Measurements from ENCODE around the gene SCAF8. TPM values are rescaled to one million over a fixed set of nuclear protein-coding genes. Genes with fewer than 3 reads are reported as not detected.
A peak's percentile ranks its signal among the peaks of the same experiment; 100 is the strongest.
"Not testable (repeated sequence)": the region's sequence is repeated elsewhere in the genome, so short reads cannot be mapped to it uniquely, and the experiment has no call there.

SCAF8 gene
- total RNA-seq, 1 experiment from 2014 or later: 49.5 TPM

- H3K4me3 ChIP-seq (ENCODE audit: low read depth, low read length, poor library complexity, severe bottlenecking): no peak overlapping the region
- CTCF ChIA-PET: no interaction called here
Measured at GRCh38 chr6:154767003-154767723, 33.9 kb downstream of the SCAF8 start.

GRCh38 chr6:154768280-154768679 is 35.1 kb downstream of the SCAF8 start:
- CTCF ChIA-PET: no interaction called here
- Histone ChIP-seq H3K36me3 (ENCODE audit: insufficient read depth, low read length, poor library complexity, severe bottlenecking) (no peaks in the 10 kb centered on the region), H3K4me1 (ENCODE audit: insufficient read depth, low read length, poor library complexity, severe bottlenecking) (peaks cover 24% of the 10 kb centered on the region), H3K27me3 (replicated peaks; ENCODE audit: insufficient read depth, low read depth, low read length, poor library complexity) (no peaks in the 10 kb centered on the region), H3K9me3 (ENCODE audit: low read depth, low read length, poor library complexity, severe bottlenecking) (no peaks in the 10 kb centered on the region), H3K27ac (ENCODE audit: low read depth, low read length, poor library complexity, severe bottlenecking) (no peak overlapping the region), H3K4me3 (ENCODE audit: low read depth, low read length, poor library complexity, severe bottlenecking) (no peak overlapping the region)
- BruUV-seq (replicated peaks): no TSS peak
- intact Hi-C loops (cut with micrococcal nuclease; ENCODE audit: unreplicated experiment): no loop called here
- TF ChIP-seq CTCF (conservative IDR thresholded peaks at IDR 0.05; ENCODE audit: low read depth, low read length) (no peak), EZH2 (IDR thresholded peaks at IDR 0.05; ENCODE audit: borderline replicate concordance, low read depth, low read length, poor library complexity, severe bottlenecking) (no peak)
- POLR2A ChIA-PET (ENCODE audit: low non-redundant PET): no interaction called here
- no peak for DNase-seq (ENCODE audit: low spot score)

More at GRCh38 chr6:154767003-154767723, 33.9 kb downstream of the SCAF8 start:
- no TSS peak for BruUV-seq (replicated peaks)
- Histone ChIP-seq H3K36me3 (ENCODE audit: insufficient read depth, low read length, poor library complexity, severe bottlenecking) (no peaks in the 10 kb centered on the region), H3K27ac (ENCODE audit: low read depth, low read length, poor library complexity, severe bottlenecking) (no peak overlapping the region), H3K27me3 (replicated peaks; ENCODE audit: insufficient read depth, low read depth, low read length, poor library complexity) (no peaks in the 10 kb centered on the region), H3K4me1 (ENCODE audit: insufficient read depth, low read length, poor library complexity, severe bottlenecking) (peaks cover 24% of the 10 kb centered on the region), H3K9me3 (ENCODE audit: low read depth, low read length, poor library complexity, severe bottlenecking) (no peaks in the 10 kb centered on the region)
- intact Hi-C loops (cut with micrococcal nuclease; ENCODE audit: unreplicated experiment): no loop called here
- peak; percentile 22 for DNase-seq (ENCODE audit: low spot score)
- TF ChIP-seq EZH2 (IDR thresholded peaks at IDR 0.05; ENCODE audit: borderline replicate concordance, low read depth, low read length, poor library complexity, severe bottlenecking) (no peak), CTCF (conservative IDR thresholded peaks at IDR 0.05; ENCODE audit: low read depth, low read length) (no peak)
- POLR2A ChIA-PET (ENCODE audit: low non-redundant PET): no interaction called here

GRCh38 chr6:154773610-154774089 is 40.4 kb downstream of the SCAF8 start:
- Histone ChIP-seq H3K4me3 (ENCODE audit: low read depth, low read length, poor library complexity, severe bottlenecking) (no peak overlapping the region), H3K27me3 (replicated peaks; ENCODE audit: insufficient read depth, low read depth, low read length, poor library complexity) (no peaks in the 10 kb centered on the region), H3K27ac (ENCODE audit: low read depth, low read length, poor library complexity, severe bottlenecking) (no peak overlapping the region), H3K4me1 (ENCODE audit: insufficient read depth, low read length, poor library complexity, severe bottlenecking) (no peaks in the 10 kb centered on the region), H3K9me3 (ENCODE audit: low read depth, low read length, poor library complexity, severe bottlenecking) (no peaks in the 10 kb centered on the region), H3K36me3 (ENCODE audit: insufficient read depth, low read length, poor library complexity, severe bottlenecking) (peaks cover under 1% of the 10 kb centered on the region)
- CTCF ChIA-PET: no interaction called here
- BruUV-seq (replicated peaks): no TSS peak
- POLR2A ChIA-PET (ENCODE audit: low non-redundant PET): interaction anchor here (0.6 kb wide), 1 partner anchor 18 kb away, joined by 4 read pairs; no protein-coding TSS in a partner anchor
- intact Hi-C loops (cut with micrococcal nuclease; ENCODE audit: unreplicated experiment): no loop called here
- TF ChIP-seq EZH2 (IDR thresholded peaks at IDR 0.05; ENCODE audit: borderline replicate concordance, low read depth, low read length, poor library complexity, severe bottlenecking) (no peak), CTCF (conservative IDR thresholded peaks at IDR 0.05; ENCODE audit: low read depth, low read length) (no peak)
- no peak for DNase-seq (ENCODE audit: low spot score)

- intact Hi-C loops (cut with micrococcal nuclease; ENCODE audit: unreplicated experiment); H3K27ac ChIP-seq (ENCODE audit: low read depth, low read length, poor library complexity, severe bottlenecking); CTCF ChIA-PET; BruUV-seq (replicated peaks); H3K4me3 ChIP-seq (ENCODE audit: low read depth, low read length, poor library complexity, severe bottlenecking); H3K9me3 ChIP-seq (ENCODE audit: low read depth, low read length, poor library complexity, severe bottlenecking); POLR2A ChIA-PET (ENCODE audit: low non-redundant PET); DNase-seq (ENCODE audit: low spot score); H3K27me3 ChIP-seq (replicated peaks; ENCODE audit: insufficient read depth, low read depth, low read length, poor library complexity); H3K4me1 ChIP-seq (ENCODE audit: insufficient read depth, low read length, poor library complexity, severe bottlenecking): not testable (repeated sequence)
- H3K36me3 ChIP-seq (ENCODE audit: insufficient read depth, low read length, poor library complexity, severe bottlenecking): peaks cover 12% of the 10 kb centered on the region
Measured at GRCh38 chr6:154779157-154779556, 45.9 kb downstream of the SCAF8 start.

Measured in A673 (cell line).